Measurements from ENCODE around the gene MOXD1.

- TF ChIP-seq CTCF (IDR thresholded peaks at IDR 0.05) = no peak
- no peak for TF ChIP-seq EZH2 (IDR thresholded peaks at IDR 0.05)
- no peak for TF ChIP-seq EZH2phosphoT487 (IDR thresholded peaks at IDR 0.05)
Measured at GRCh38 chr6:132381381-132381780, 19.9 kb downstream of the MOXD1 start.
